ENCODE results near the gene RPIA.

GRCh38 chr2:88765154-88765888, 73.8 kb downstream of the RPIA start:
- TF ChIP-seq SUZ12 (IDR thresholded peaks at IDR 0.05; ENCODE audit: extremely low read depth, insufficient read depth, insufficient read length) (no peak), YY1 (IDR thresholded peaks at IDR 0.05; ENCODE audit: insufficient read depth, insufficient read length) (no peak), ZNF274 (IDR thresholded peaks at IDR 0.05; ENCODE audit: low read depth, low read length) (no peak)

Measured in NT2/D1 (cell line).